GM21360 (cell line): ENCODE measurements around the gene LCTL.

Experiments used
- ATAC-seq: cut with Tn5 transposase; IDR thresholded peaks from one replicate; pipeline ENCODE4 v1.9.1; 2021; ENCODE audit warnings: mild to moderate bottlenecking, moderate library complexity; ENCODE audit not compliant: unreplicated experiment

LCTL gene, protein sequence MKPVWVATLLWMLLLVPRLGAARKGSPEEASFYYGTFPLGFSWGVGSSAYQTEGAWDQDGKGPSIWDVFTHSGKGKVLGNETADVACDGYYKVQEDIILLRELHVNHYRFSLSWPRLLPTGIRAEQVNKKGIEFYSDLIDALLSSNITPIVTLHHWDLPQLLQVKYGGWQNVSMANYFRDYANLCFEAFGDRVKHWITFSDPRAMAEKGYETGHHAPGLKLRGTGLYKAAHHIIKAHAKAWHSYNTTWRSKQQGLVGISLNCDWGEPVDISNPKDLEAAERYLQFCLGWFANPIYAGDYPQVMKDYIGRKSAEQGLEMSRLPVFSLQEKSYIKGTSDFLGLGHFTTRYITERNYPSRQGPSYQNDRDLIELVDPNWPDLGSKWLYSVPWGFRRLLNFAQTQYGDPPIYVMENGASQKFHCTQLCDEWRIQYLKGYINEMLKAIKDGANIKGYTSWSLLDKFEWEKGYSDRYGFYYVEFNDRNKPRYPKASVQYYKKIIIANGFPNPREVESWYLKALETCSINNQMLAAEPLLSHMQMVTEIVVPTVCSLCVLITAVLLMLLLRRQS

DNA sequence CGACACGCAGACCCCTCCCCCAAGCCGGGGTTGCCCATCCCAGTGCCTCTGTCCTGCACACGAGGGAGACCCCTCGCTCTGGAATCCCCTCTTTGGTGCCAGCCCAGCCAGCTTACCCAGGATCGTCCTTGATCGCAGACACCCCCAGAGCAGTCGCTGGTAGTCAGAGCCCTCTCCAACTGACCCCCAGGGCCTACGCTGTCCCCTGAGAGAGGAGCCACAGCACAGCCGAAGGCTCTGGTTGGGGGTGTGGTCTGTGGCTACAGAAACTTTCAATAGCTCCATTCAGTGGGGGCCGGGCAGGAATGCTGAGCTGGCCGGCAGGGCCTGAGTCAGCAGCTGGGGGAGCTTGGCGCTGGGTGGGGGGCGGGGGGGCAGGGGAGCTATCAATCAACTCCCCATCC, at the start of gene LCTL:
Gene LCTL (minus strand): TSS at position 258 of the 404 bp plus-strand sequence. CDS start 633 bp downstream, outside the sequence.
- no peak for ATAC-seq

GRCh38 chr15:66614951-66615760, 49.4 kb upstream of the LCTL start:
- no peak for ATAC-seq

- ATAC-seq, result no peak
These were observed 48.7 kb upstream of the LCTL start for GRCh38 chr15:66614456-66614855.

GRCh38 chr15:66613743-66614142, 47.9 kb upstream of the LCTL start:
- no peak for ATAC-seq

DNA sequence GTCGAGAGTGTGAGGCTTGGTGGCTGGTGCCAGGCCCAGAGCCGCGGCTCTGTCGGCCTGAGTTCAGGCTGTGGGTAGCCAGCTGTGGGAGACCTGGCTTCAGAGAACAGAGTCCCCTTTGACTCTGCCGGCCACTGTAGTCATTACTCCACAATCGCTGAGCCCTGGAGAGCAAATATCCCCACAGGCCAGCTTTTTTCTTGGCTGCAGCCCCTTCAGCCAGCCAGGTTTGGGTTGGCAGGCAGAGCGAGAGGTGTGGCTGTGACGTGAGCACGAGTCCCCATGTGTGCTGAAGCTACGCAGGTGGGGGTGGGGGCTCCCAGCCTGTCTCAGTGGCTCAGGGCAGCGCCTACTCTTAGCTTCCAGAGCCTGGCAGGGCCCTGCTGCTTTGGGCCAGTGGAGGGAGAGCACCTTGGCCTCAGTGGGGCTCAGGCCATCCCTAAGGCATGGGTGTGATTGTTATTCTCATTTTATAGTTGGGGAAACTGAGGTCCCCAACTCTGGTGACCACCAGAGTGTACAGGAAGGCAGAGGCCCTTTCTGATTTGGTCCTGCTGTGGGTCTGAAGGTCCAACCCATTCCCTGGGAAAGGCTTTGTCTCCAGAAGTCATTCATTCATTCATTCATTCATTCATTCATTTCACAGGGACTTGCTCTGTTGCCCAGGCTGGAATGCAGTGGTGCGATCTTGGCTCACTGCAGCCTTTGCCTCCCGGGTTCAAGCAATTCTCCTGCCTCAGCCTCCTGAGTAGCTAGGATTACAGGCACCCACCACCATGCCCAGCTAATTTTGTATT, 45.7 kb upstream of the LCTL start:
- no peak for ATAC-seq

GRCh38 chr15:66609876-66610275, 44.1 kb upstream of the LCTL start:
- ATAC-seq, result no peak

DNA sequence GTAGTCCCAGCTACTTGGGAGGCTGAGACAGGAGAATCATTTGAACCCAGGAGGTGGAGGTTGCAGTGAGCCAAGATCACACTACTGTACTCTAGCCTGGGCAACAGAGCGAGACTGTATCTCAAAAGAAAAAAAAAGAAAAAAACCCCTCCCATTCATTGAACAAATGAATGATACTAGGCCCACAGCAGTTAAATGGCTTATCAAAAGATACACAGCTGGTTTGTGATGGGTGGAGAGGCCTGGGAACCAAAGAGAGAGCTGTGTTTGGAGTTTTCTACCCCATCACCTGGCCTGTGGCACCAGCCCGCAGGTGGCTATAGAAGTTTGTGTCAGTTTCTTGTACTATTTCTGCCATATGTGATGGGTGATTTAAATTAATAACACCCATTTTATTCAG, 43.1 kb upstream of the LCTL start:
- no peak for ATAC-seq

- ATAC-seq, result no peak
These were observed 42.4 kb upstream of the LCTL start for GRCh38 chr15:66608159-66608558.

DNA sequence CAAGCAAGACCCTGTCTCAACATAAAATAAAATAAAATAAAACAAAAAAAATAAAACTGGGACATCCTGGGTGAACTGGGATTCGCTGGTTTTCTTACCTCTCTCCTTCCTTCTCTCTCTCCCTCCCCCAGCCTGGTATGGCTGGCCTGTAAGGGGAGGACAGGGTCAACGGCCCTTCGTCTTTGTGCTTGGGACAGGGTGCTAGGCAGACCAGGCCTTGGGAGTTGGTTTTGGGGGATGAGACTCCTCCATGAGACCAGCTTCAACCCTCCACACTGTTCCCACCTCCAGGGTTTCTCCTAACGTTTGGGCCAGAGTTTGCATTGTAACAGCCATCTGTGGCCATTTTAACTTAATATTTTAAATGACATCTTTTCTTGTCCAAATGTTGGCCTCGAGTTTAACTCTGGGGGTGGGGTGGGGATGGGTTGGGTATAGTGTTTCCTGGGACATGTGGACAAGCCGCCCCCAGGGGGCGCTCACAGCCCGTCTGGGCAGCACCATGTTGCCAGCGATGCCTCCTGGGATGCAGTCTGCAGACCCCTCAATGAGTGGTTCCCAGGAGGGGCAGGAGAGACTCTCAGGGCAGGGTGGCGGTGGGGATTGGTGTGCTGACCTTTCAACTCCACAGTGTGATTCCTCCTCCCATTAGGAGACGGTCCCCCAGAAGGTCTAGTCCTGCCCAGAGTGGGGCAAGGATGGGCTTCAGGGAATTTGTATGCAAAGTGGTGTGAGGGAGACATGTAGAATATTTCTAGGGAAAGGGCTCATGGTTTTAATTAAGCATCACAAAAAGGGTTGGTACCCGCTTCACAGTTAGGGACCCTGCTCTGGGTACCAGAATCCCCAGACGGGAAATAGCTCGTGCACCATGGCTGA, 37.7 kb upstream of the LCTL start:
- ATAC-seq, result no peak

- no peak for ATAC-seq
These were observed 35.7 kb upstream of the LCTL start for GRCh38 chr15:66601521-66601920.

- no peak for ATAC-seq
These were observed 34.4 kb upstream of the LCTL start for GRCh38 chr15:66600240-66600627.

DNA sequence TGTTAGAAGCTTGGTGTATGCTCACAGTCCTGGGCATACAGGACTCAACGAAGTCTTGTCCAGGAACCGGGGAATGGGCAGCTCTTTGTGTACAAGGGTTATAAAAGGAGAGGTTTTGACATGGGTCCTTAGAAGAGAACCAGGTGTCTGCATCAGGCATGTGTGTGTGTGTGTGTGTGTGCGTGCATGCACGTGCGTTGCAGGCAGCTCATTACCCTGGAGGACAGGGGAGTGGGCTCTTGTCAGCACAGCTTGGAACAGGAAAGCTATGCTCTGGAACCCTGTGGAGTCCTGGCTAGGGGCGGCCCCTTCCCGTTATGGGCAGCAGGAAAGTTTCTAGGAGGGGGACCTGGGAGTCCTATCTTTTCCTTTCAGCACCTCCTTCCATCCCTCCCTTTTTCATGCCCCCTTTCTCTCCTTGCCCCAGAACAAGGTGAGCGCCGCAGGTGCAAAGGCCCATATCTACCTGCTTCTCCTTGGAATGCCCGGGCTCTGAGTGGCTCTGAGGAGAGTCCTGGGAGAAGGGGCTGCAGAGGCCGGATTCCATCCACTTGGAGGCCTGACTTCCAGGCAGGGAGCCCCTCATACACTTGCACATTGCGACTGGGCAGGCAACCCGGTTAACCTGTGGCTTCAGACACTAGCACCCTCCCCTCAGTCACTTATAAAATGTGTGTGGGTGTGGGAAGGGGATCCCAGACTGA, 33.9 kb upstream of the LCTL start:
- no peak for ATAC-seq

DNA sequence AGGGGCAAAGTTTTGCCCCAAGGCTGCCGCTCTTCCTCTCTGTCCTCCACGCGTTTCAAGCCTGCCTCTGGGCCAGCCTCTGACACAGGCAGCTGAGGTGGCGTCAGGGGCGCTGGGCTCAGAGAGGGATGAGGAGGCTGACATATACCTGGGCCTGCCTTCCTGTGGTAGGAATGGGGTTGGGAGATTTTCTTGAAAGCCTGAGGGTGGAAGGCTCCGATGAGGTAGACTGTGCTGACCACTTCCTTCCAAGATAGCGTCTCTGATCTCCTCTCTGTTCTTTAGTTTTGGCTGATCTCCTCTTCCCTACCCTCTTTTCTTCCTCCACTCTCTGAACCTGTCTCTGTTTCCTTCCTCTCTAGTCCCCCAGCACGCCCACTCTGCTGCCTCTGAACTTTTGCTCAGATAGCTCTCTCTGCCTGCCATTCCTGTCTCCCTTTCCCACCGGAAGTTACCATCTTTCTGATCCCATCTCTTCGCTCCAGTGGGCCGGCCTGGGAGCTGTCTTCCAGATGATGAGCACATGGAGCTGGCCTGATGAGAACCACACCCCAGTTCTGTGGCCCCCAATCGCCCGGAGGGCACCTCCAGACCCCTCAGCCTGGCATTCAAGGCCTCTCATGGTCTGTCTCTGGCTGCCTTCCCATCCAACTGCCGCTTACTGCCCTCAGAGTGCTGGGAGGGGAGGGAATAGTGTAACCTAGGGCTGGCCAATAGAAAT, 32.5 kb upstream of the LCTL start:
- ATAC-seq, result no peak

- ATAC-seq, result no peak
These were observed 30.2 kb upstream of the LCTL start for GRCh38 chr15:66595931-66596545.

GRCh38 chr15:66595332-66595731, 29.5 kb upstream of the LCTL start:
- no peak for ATAC-seq

DNA sequence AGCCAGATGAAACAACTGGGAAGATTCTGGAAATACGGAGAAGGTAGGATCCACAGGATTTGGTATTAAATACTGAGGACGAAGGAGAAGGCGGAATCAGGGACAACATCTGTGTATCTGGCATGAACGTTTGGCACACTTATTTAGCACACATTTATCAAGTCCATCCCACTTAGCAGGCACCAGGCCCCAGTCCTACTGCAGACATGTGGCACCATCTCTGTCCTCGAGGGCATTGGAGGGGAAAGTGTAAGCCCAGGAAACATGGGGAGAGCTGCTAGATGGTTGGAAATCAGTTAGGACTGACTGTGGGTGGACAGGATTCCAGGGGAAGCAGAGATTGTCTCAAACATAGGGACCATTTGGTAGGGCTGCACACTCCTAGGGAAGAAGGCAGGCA, 29.0 kb upstream of the LCTL start:
- no peak for ATAC-seq

DNA sequence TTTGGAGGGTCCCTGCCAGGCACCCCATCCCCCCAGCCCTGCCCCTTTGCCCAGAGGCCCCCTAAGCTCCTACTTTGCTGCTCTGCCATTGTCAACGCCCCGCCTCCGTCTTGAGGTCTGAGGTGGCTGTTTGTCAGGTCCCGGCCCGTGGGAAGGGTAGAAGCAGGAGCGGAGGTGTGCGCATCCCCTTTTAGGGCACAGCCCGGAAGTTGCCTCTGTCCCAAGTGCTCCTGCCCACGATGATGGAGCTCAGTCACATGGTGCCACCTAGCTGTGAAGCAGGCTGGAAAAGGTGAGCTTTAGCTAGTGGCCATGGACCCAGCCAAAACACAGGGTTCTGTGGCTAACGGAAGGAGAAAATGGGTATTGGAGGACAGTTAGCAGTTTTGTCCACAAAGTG, 28.5 kb upstream of the LCTL start:
- no peak for ATAC-seq

DNA sequence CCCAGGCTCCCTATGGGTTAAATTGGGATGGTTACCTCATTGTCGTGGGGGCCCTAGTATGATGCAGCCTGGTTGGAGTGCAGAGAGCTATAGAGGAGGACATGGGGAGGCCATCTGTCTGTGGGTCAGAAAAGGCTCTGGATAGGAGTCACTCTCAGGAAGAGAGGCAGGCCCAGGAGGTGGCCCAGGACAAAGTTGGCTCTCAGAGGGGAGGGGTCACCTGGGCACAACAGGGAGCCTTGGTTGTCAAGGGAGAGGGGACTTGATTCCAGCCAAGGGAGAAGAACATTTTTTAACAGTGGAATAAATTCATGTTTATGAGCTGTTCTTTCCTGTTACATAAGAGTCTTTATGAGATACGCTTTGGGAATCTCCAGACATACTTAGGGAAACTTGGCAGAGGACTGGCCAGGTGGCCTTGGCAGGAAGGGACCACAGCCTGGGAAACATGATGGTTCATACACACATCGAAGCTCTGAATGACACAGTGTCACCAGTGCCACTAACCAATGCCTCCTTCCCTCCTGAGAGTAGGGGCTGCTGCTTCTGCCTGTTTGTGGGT, 27.5 kb upstream of the LCTL start:
- ATAC-seq, result no peak
